Endothelial cell of umbilical vein (primary cell): ENCODE data around the gene PYM1.

Experiments used
- CTCF ChIP-seq, 2 donors: IDR thresholded peaks; 1 replicate in 1 of 2; 2 replicates in 1 of 2; pipeline ENCODE4 v1.5.1; 2011; ENCODE audit warnings: low read length in 2 of 2, mild to moderate bottlenecking in 2 of 2, moderate library complexity in 2 of 2, control low read depth in 1 of 2, inconsistent platforms in 1 of 2, low read depth in 1 of 2; ENCODE audit not compliant: insufficient read depth in 1 of 2; ENCODE audit errors: extremely low read depth in 1 of 2
- EZH2 ChIP-seq: IDR thresholded peaks from 2 replicates; pipeline ENCODE4 v1.6.1; 2012; ENCODE audit warnings: borderline replicate concordance, low read depth, mild to moderate bottlenecking, moderate library complexity, low read length, inconsistent platforms; ENCODE audit not compliant: severe bottlenecking

- TF ChIP-seq CTCF (IDR thresholded peaks at IDR 0.05; ENCODE audit: extremely low read depth in 1 of 2, insufficient read depth in 1 of 2, low read depth in 1 of 2, low read length in 2 of 2): no peak
- no peak for TF ChIP-seq EZH2
These were observed 65.8 kb downstream of the PYM1 start for GRCh38 chr12:55861871-55862270.
